HepG2 (cell line): ENCODE measurements around the gene OARD1. TPM values are rescaled to one million over a fixed set of nuclear protein-coding genes. Genes with fewer than 3 reads are reported as not detected.

ENCODE experiments used
- ATAC-seq: fragments of 200-7000 bp; cut with Tn5 transposase; 3 replicates; pipeline ENCODE4 v1.9.1; 2020; ENCODE audit warnings: mild to moderate bottlenecking, moderate library complexity
- BruUV-seq: library from RNA; stranded (reverse); fragments of 400-500 nt; replicated peaks from 2 replicates; lab custom pipeline; 2021; lab: Mats Ljungman, UMichigan
- CTCF ChIA-PET: fragments of 300-600 bp; formaldehyde crosslinking; extraction: SDS; loops from one replicate; lab custom pipeline; 2021; ENCODE audit warnings: low total read pairs, inconsistent platforms, low intra/inter-chr PET ratio; lab: Yijun Ruan, JAX
- POLR2A ChIA-PET: fragments of 350-600 bp; sonication (Branson Sonifier 250); formaldehyde crosslinking; loops from one replicate; lab custom pipeline; 2020; ENCODE audit warnings: antibody characterized with exemption, inconsistent platforms; lab: Yijun Ruan, JAX
- DNase-seq: peaks from one replicate; pipeline ENCODE4 v3.0.0-alpha.2; 2015; ENCODE audit warnings: low spot score
- FAIRE-seq: peaks from 3 replicates; lab custom pipeline; 2011; peaks lifted over from hg19 to GRCh38; lab: Jason Lieb, UNC
- H2AFZ ChIP-seq: one replicate; pipeline ENCODE4 v1.6.1; 2011; ENCODE audit warnings: low read length, inconsistent platforms
- H3K27ac ChIP-seq: fragments of 300-600 bp; 3 replicates; pipeline ENCODE4 v1.8.0; 2011; ENCODE audit warnings: mixed run types, mild to moderate bottlenecking, mixed read lengths, low read length, inconsistent platforms; ENCODE audit not compliant: insufficient read depth; ENCODE audit errors: extremely low read length
- H3K27me3 ChIP-seq, 2 experiments: fragments of 200-600 bp in 1 of 2; 2 replicates in 1 of 2; 3 replicates in 1 of 2; pipeline versions ENCODE4 v1.6.0 to v1.8.0; 2011; ENCODE audit warnings: low read length in 2 of 2, mild to moderate bottlenecking in 2 of 2, moderate library complexity in 2 of 2, inconsistent platforms in 1 of 2; ENCODE audit not compliant: insufficient read depth in 2 of 2, control insufficient read depth in 1 of 2
- H3K36me3 ChIP-seq, 2 experiments: fragments of 200-600 bp in 1 of 2; replicated peaks in 1 of 2; 2 replicates in 1 of 2; 3 replicates in 1 of 2; pipeline versions ENCODE4 v1.5.1 to v1.8.0; 2011; ENCODE audit warnings: low read length in 2 of 2, inconsistent platforms in 1 of 2; ENCODE audit not compliant: insufficient read depth in 2 of 2, control insufficient read depth in 1 of 2
- H3K4me1 ChIP-seq: 2 replicates; pipeline ENCODE4 v1.5.1; 2012; ENCODE audit warnings: low read length, inconsistent platforms; ENCODE audit not compliant: insufficient read depth
- H3K4me2 ChIP-seq: 2 replicates; pipeline ENCODE4 v1.6.0; 2011; ENCODE audit warnings: low read depth, low read length, inconsistent platforms
- H3K4me3 ChIP-seq, 3 experiments: fragments of 200-600 bp in 1 of 3; sonication (generic), shearing (Covaris generic) in 1 of 3; replicated peaks in 1 of 3; 2 replicates each; pipeline ENCODE4 v1.5.1; 2011 to 2016; ENCODE audit warnings: low read length in 3 of 3, inconsistent platforms in 2 of 3, low read depth in 2 of 3, mild to moderate bottlenecking in 2 of 3, control low read depth in 1 of 3, mixed read lengths in 1 of 3; ENCODE audit not compliant: insufficient read depth in 1 of 3
- H3K79me2 ChIP-seq: one replicate; pipeline ENCODE4 v1.6.1; 2011; ENCODE audit warnings: low read length, inconsistent platforms; ENCODE audit not compliant: insufficient read depth
- H3K9ac ChIP-seq: 2 replicates; pipeline ENCODE4 v1.6.0; 2011; ENCODE audit warnings: mild to moderate bottlenecking, low read depth, low read length, inconsistent platforms; ENCODE audit not compliant: insufficient read depth
- H3K9me3 ChIP-seq: 2 replicates; pipeline ENCODE4 v1.5.1; 2012; ENCODE audit warnings: mild to moderate bottlenecking, low read length
- H4K20me1 ChIP-seq: 2 replicates; pipeline ENCODE4 v1.6.0; 2011; ENCODE audit warnings: inconsistent platforms, mild to moderate bottlenecking, low read length, moderate library complexity; ENCODE audit not compliant: insufficient read depth
- ETV6 ChIP-seq: sonication (generic); formaldehyde crosslinking; conservative IDR thresholded peaks from 2 replicates; pipeline ENCODE4 v1.4.0; 2020; ENCODE audit warnings: missing genetic modification reagents
- NFE2 ChIP-seq: sonication (generic); formaldehyde crosslinking; IDR thresholded peaks from 2 replicates; pipeline ENCODE4 v1.4.0; 2020; ENCODE audit warnings: missing genetic modification reagents
- PHB2 ChIP-seq: fragments of 450-650 bp; IDR thresholded peaks from 2 replicates; pipeline ENCODE4 v1.6.1; 2018; ENCODE audit not compliant: partially characterized antibody
- RXRB ChIP-seq: IDR thresholded peaks from 2 replicates; pipeline ENCODE4 v1.6.1; 2016; ENCODE audit warnings: borderline replicate concordance, missing genetic modification reagents, missing compliant biosample characterization
- WIZ ChIP-seq: sonication (generic); formaldehyde crosslinking; IDR thresholded peaks from 2 replicates; pipeline ENCODE4 v1.5.1; 2020; ENCODE audit warnings: mild to moderate bottlenecking, missing genetic modification reagents
- ZBTB20 ChIP-seq: sonication (generic); formaldehyde crosslinking; IDR thresholded peaks from 2 replicates; pipeline ENCODE4 v1.8.1; 2023; ENCODE audit warnings: missing genetic modification reagents, low read depth, mild to moderate bottlenecking, borderline replicate concordance
- WGBS: methylation state at CpG from one replicate; pipeline ENCODE4 v1.1.6; 2017; ENCODE audit warnings: low lambda C conversion rate; 5-methylcytosine and 5-hydroxymethylcytosine counted together
- in situ Hi-C: cut with HindIII; loops from 2 replicates; pipeline ENCODE4 v1.10.0; 2017; ENCODE audit warnings: low pct_unique_long_range_greater_than_20kb; ENCODE audit not compliant: extremely low pct_ligation_motif_present
- intact Hi-C: fragments of 100-400 bp; cut with micrococcal nuclease; formaldehyde crosslinking; loops from one replicate; pipeline ENCODE4 v1.10.0; 2022; ENCODE audit not compliant: unreplicated experiment
- polyA plus RNA-seq, 8 experiments: library from polyadenylated mRNA; depleted of rRNA in 3 of 8; stranded (reverse) in 7 of 8; unstranded in 1 of 8; fragments of >200 nt; fragmentation: Illumina TruSeq in 4 of 8; extraction: Trizol in 4 of 8; gene quantifications; 2 replicates each; pipeline versions ENCODE4 v1.2.1 to v1.2.3, GENCODE V29; 2011 to 2016; ENCODE audit warnings: low read depth in 4 of 8, missing spikeins in 1 of 8, mixed read lengths in 1 of 8; ENCODE audit not compliant: insufficient read depth in 1 of 8
- total RNA-seq, 5 experiments: library from RNA; depleted of rRNA; stranded (reverse); fragments of >200 nt; fragmentation: Illumina TruSeq; extraction: Trizol; gene quantifications; 2 replicates each; pipeline ENCODE4 v1.2.3, GENCODE V29; 2016; ENCODE audit warnings: low read depth in 1 of 5
- TF ChIP-seq, protein P1 (sequence below): sonication (generic); formaldehyde crosslinking; IDR thresholded peaks from one replicate; pipeline ENCODE4 v1.5.1; 2020; ENCODE audit warnings: mild to moderate bottlenecking, missing genetic modification reagents; ENCODE audit errors: not compliant biosample characterization

The OARD1 gene
- total and polyA plus RNA-seq, 2 of the 13 experiments (the other 11 are each of a cell fraction or from before 2014, with no cell fraction given), result 18.4 to 49.0 TPM

DNA sequence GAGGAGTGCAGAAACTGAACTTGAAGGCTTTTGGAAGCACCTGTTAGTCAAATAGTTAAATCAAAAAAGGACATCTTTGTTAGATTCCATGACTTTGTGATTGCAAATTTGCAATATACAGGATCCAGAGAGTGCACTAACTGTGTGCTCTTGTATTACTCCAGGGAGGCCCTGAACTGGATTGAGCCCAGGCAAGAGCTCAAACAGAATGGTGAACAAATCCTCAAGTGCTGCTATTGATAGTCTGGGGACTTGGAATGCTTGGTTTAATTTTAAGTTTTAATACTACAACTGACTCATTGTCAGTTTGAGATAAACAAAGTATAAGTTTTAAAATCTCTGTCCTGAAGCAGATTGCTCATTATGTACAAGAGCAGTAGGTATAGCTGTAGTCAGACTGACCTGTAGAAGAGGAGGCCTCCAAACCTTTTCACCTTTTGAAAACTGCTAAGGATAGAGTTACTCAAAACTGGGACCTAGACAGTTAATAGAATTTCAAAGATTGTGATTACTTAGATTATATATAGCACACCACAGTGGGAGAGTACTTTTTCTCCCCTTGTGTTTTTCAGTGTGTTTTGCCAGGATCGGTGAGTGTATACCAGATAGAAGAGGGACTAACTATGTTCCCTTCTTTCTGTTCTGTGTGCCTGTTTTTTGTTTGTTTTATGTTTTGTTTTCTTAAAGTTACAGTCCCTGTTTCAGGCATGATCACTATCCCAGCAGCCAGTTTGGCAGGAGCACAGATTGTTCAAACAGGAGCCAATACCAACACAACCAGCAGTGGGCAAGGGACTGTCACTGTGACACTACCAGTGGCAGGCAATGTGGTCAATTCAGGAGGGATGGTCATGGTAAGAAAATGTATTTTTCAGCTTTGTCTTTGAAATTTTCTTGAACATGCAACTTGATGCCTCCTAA lies 18.9 kb upstream of the OARD1 start (continued):
- TF ChIP-seq, protein P1, sequence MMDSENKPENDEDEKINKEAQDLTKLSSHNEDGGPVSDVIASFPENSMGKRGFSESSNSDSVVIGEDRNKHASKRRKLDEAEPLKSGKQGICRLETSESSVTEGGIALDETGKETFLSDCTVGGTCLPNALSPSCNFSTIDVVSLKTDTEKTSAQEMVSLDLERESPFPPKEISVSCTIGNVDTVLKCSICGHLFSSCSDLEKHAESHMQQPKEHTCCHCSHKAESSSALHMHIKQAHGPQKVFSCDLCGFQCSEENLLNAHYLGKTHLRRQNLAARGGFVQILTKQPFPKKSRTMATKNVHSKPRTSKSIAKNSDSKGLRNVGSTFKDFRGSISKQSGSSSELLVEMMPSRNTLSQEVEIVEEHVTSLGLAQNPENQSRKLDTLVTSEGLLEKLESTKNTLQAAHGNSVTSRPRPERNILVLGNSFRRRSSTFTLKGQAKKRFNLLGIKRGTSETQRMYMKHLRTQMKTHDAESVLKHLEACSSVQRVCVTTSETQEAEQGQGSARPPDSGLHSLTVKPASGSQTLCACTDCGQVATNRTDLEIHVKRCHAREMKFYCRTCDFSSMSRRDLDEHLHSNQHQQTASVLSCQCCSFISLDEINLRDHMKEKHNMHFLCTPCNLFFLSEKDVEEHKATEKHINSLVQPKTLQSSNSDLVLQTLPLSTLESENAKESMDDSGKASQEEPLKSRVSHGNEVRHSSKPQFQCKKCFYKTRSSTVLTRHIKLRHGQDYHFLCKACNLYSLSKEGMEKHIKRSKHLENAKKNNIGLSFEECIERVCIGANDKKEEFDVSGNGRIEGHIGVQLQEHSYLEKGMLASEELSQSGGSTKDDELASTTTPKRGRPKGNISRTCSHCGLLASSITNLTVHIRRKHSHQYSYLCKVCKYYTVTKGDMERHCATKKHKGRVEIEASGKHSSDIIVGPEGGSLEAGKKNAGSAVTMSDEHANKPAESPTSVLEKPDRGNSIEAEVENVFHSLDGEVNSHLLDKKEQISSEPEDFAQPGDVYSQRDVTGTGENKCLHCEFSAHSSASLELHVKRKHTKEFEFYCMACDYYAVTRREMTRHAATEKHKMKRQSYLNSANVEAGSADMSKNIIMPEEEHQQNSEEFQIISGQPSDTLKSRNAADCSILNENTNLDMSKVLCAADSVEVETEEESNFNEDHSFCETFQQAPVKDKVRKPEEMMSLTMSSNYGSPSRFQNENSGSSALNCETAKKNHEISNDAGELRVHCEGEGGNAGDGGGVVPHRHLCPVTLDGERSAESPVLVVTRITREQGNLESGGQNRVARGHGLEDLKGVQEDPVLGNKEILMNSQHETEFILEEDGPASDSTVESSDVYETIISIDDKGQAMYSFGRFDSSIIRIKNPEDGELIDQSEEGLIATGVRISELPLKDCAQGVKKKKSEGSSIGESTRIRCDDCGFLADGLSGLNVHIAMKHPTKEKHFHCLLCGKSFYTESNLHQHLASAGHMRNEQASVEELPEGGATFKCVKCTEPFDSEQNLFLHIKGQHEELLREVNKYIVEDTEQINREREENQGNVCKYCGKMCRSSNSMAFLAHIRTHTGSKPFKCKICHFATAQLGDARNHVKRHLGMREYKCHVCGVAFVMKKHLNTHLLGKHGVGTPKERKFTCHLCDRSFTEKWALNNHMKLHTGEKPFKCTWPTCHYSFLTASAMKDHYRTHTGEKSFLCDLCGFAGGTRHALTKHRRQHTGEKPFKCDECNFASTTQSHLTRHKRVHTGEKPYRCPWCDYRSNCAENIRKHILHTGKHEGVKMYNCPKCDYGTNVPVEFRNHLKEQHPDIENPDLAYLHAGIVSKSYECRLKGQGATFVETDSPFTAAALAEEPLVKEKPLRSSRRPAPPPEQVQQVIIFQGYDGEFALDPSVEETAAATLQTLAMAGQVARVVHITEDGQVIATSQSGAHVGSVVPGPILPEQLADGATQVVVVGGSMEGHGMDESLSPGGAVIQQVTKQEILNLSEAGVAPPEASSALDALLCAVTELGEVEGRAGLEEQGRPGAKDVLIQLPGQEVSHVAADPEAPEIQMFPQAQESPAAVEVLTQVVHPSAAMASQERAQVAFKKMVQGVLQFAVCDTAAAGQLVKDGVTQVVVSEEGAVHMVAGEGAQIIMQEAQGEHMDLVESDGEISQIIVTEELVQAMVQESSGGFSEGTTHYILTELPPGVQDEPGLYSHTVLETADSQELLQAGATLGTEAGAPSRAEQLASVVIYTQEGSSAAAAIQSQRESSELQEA, result no peak

DNA sequence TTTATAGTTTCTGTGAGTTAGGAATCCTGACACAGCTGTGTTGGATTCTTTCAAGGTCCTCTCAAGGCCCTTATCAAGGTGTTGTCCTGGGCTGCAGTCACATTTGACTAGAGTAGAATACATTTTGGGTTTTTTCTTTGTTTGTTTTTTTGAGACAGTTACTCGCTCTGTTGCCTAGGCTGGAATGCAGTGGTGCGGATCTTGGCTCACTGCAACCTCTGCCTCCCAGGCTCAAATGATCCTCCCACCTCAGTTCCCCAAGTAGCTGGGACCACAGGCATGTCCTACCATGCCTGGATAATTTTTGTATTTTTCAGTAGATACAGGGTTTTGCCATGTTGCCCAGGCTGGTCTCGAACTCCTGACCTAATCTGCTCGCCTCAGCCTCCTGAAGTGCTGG lies 16.3 kb upstream of the OARD1 start:
- intact Hi-C loops (no loop called here), in situ Hi-C loops (no loop called here)
- BruUV-seq, result no TSS peak
- no peak for FAIRE-seq
- ChIA-PET CTCF (no interaction called here), POLR2A (no interaction called here)
- Histone ChIP-seq H3K9ac (no peak overlapping the region), H2AFZ (no peak overlapping the region), H3K27me3 (no peaks in the 10 kb centered on the region), H3K79me2 (peaks cover 1% of the 10 kb centered on the region), H3K4me3 (no peak overlapping the region), H4K20me1 (no peaks in the 10 kb centered on the region; the same call in 1 of the 2 replicates), H3K36me3 (peaks cover 39 to 82% of the 10 kb centered on the region in 2 experiments), H3K9me3 (no peaks in the 10 kb centered on the region), H3K27ac (no peak overlapping the region), H3K4me1 (no peaks in the 10 kb centered on the region), H3K4me2 (no peak overlapping the region)
- no peak for ATAC-seq
- TF ChIP-seq ETV6 (CRISPR knock-in tag) (no peak), ZBTB20 (CRISPR knock-in tag) (no peak), WIZ (CRISPR knock-in tag) (no peak), RXRB (no peak), PHB2 (no peak), NFE2 (CRISPR knock-in tag) (no peak)
- DNase-seq, result no peak
- WGBS, result 100% methylated on average over 4 of the region's 4 CpGs
